T follicular helper cell (primary cell): ENCODE measurements around the gene SEPTIN14.
"Not testable (repeated sequence)": the region's sequence is repeated elsewhere in the genome, so short reads cannot be mapped to it uniquely, and the experiment has no call there.

Source experiments
- DNase-seq: peaks from one replicate; pipeline ENCODE4 v3.0.0-alpha.2; 2020; ENCODE audit warnings: low read depth

SEPTIN14 gene

GRCh38 chr7:55785444-55785843, 77.1 kb downstream of the SEPTIN14 start:
- not testable (repeated sequence) for DNase-seq

- no peak for DNase-seq
Observed at GRCh38 chr7:55784151-55784550, 78.4 kb downstream of the SEPTIN14 start.

GRCh38 chr7:55778631-55779030, 83.9 kb downstream of the SEPTIN14 start:
- no peak for DNase-seq

GRCh38 chr7:55776196-55776595, 86.4 kb downstream of the SEPTIN14 start:
- DNase-seq, result no peak

- no peak for DNase-seq
Observed at GRCh38 chr7:55775051-55775420, 87.5 kb downstream of the SEPTIN14 start.

- no peak for DNase-seq
Observed at GRCh38 chr7:55774327-55775050, 88.1 kb downstream of the SEPTIN14 start.

- DNase-seq, result no peak
Observed at GRCh38 chr7:55770778-55771177, 91.8 kb downstream of the SEPTIN14 start.

- DNase-seq, result not testable (repeated sequence)
Observed at GRCh38 chr7:55753274-55753862, 109.2 kb downstream of the SEPTIN14 start.

GRCh38 chr7:55744706-55745105, 117.8 kb downstream of the SEPTIN14 start:
- not testable (repeated sequence) for DNase-seq
